ENCODE data around the gene LAYN.

Gene LAYN

GRCh38 chr11:111566324-111566723 lies 25.8 kb downstream of the LAYN start:
- Mint-ChIP-seq H3K27me3 (ENCODE audit: low read depth, poor library complexity) (peaks cover 4% of the 10 kb centered on the region), H3K4me3 (no peak overlapping the region), H3K4me1 (peaks cover 19% of the 10 kb centered on the region), H3K27ac (no peak overlapping the region), H3K9me3 (no peaks in the 10 kb centered on the region), H3K36me3 (ENCODE audit: low read depth) (no peaks in the 10 kb centered on the region)
- no peak for TF ChIP-seq CTCF (IDR thresholded peaks at IDR 0.05)
- no peak for DNase-seq

- Mint-ChIP-seq H3K4me3 (no peak overlapping the region), H3K4me1 (peaks cover 24% of the 10 kb centered on the region), H3K27ac (no peak overlapping the region), H3K27me3 (ENCODE audit: low read depth, poor library complexity) (peaks cover 4% of the 10 kb centered on the region), H3K9me3 (no peaks in the 10 kb centered on the region), H3K36me3 (ENCODE audit: low read depth) (no peaks in the 10 kb centered on the region)
- no peak for DNase-seq
- TF ChIP-seq CTCF (IDR thresholded peaks at IDR 0.05) = no peak
Observed at GRCh38 chr11:111569476-111569875, 29.0 kb downstream of the LAYN start.

GRCh38 chr11:111570796-111571195 lies 30.3 kb downstream of the LAYN start:
- peaks cover 37% of the 10 kb centered on the region for H3K4me1 Mint-ChIP-seq
- no peaks in the 10 kb centered on the region for H3K9me3 Mint-ChIP-seq
- TF ChIP-seq CTCF (IDR thresholded peaks at IDR 0.05) = no peak
- peaks cover 1% of the 10 kb centered on the region for H3K27me3 Mint-ChIP-seq (ENCODE audit: low read depth, poor library complexity)
- no peak for DNase-seq
- no peaks in the 10 kb centered on the region for H3K36me3 Mint-ChIP-seq (ENCODE audit: low read depth)
- no peak overlapping the region for H3K27ac Mint-ChIP-seq
- no peak overlapping the region for H3K4me3 Mint-ChIP-seq

GRCh38 chr11:111571829-111572501 lies 31.4 kb downstream of the LAYN start:
- no peaks in the 10 kb centered on the region for H3K36me3 Mint-ChIP-seq (ENCODE audit: low read depth)
- no peaks in the 10 kb centered on the region for H3K27me3 Mint-ChIP-seq (ENCODE audit: low read depth, poor library complexity)
- no peak overlapping the region for H3K4me3 Mint-ChIP-seq
- no peak for TF ChIP-seq CTCF (IDR thresholded peaks at IDR 0.05)
- no peak overlapping the region for H3K27ac Mint-ChIP-seq
- DNase-seq = no peak
- H3K4me1 Mint-ChIP-seq = peaks cover 37% of the 10 kb centered on the region
- H3K9me3 Mint-ChIP-seq = no peaks in the 10 kb centered on the region

GRCh38 chr11:111572581-111572980 lies 32.1 kb downstream of the LAYN start:
- Mint-ChIP-seq H3K4me3 (no peak overlapping the region), H3K27me3 (ENCODE audit: low read depth, poor library complexity) (no peaks in the 10 kb centered on the region), H3K36me3 (ENCODE audit: low read depth) (no peaks in the 10 kb centered on the region), H3K9me3 (no peaks in the 10 kb centered on the region), H3K4me1 (peaks cover 37% of the 10 kb centered on the region), H3K27ac (no peak overlapping the region)
- TF ChIP-seq CTCF (IDR thresholded peaks at IDR 0.05) = no peak
- no peak for DNase-seq

GRCh38 chr11:111573821-111574249 lies 33.3 kb downstream of the LAYN start:
- peaks cover 37% of the 10 kb centered on the region for H3K4me1 Mint-ChIP-seq
- DNase-seq = no peak
- no peaks in the 10 kb centered on the region for H3K9me3 Mint-ChIP-seq
- H3K27me3 Mint-ChIP-seq (ENCODE audit: low read depth, poor library complexity) = no peaks in the 10 kb centered on the region
- no peak overlapping the region for H3K27ac Mint-ChIP-seq
- no peak for TF ChIP-seq CTCF (IDR thresholded peaks at IDR 0.05)
- no peaks in the 10 kb centered on the region for H3K36me3 Mint-ChIP-seq (ENCODE audit: low read depth)
- H3K4me3 Mint-ChIP-seq = no peak overlapping the region

All from nephron progenitor cell (in vitro differentiated cells).